Stimulated activated CD4-positive, alpha-beta T cell treated with anti-CD3 and anti-CD28 coated beads, Interleukin-4, amount 100 ng/mL, for 24 hours (primary cell): ENCODE data around the gene ALG13.
"Not testable (repeated sequence)": the region's sequence is repeated elsewhere in the genome, so short reads cannot be mapped to it uniquely, and the experiment has no call there.

Source experiments
- DNase-seq: peaks from one replicate; pipeline ENCODE4 v3.0.0-alpha.2; 2020

ALG13 gene

DNA sequence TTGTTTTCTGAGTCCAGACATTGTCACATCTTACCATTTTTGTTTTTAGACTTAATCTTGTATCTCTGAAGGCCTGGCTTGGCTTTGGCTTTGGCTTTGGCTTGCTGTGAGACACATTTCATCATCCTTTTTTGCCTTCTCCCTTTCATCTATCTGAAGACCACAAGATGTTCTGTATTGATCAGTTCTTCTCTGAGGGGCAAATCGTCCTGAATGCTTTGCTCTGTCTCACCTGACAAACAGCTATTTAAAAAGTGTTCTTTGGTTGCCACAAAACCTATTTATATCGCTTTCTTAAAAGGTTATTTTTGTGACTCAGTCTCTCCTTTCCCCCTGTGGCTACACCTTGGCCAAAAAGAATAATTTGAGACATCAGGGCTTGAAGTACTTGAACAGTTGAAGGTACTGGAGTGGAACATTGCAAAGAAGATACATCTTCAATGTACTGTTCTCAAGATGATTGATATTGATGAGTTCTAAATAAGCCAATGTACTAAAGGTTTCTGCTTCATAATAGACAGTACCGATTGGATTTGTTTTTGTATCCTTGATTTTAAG lies 80.7 kb downstream of the ALG13 start:
- no peak for DNase-seq

DNA sequence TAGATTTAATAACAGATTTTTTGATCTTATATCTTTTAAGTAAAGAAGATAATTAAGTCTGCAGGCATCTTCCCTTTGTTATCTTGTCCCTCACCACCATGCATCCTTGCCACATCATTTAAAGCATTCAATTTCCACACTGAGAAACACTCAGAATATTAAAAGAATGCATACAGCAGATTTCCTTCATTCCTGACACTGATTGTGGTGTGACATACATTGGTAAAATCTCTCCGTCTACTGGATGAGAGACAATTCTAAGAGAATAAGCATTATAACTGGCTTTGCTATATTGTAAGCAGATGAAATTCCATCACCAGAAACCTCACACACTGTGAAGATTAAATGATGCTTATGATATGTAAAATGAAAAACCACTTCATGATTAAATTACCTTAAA lies 97.6 kb downstream of the ALG13 start:
- DNase-seq = no peak

DNA sequence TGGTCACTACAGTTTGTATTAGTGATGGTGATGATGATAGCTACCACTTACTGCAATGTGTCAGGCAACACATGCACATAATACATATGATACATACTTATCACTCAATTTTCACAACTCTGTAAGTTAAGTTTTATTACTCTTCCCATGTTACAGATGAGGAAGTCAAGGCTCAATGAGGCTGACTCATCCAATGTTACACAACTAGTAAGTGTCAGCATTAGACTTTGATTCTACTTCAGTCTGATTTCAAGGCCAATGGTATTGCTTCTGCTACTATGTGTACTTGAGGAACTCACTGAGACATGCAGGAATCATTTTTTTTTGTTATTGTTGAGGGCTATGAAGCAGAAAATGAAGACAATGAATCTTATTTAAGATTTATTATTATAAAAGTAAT lies 98.6 kb downstream of the ALG13 start:
- DNase-seq = no peak

DNA sequence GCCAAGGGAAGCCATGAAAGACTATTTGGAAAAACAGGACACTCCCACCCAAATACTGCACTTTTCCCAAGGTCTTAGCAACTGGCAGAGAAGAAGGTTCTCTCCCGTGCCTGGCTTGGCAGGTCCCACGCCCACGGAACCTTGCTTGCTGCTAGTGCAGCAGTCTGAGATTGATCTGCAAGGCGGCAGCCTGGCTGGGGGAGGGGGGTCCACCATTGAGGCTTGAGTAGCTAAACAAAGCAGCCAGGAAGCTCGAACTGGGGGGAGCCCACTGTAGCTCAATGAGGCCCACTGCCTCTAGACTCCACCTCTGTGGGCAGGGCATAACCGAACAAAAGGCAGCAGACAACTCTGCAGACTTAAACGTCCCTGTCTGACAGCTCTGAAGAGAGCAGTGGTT lies 103.7 kb downstream of the ALG13 start:
- DNase-seq = no peak

DNA sequence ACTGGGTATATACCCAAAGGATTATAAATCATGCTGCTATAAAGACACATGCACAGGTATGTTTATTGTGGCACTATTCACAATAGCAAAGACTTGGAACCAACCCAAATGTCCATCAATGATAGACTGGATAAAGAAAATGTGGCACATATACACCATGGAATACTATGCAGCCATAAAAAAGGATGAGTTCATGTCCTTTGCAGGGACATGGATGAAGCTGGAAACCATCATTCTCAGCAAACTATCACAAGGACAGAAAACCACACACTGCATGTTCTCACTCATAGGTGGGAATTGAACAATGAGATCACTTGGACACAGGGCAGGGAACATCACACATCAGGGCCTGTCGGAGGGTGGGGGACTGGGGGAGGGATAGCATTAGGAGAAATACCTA lies 109.1 kb downstream of the ALG13 start:
- not testable (repeated sequence) for DNase-seq
